Umbilical cord (tissue), 2 donors: ENCODE data around the gene GLRX2. TPM values are rescaled to one million over a fixed set of nuclear protein-coding genes. Genes with fewer than 3 reads are reported as not detected.

Source experiments
- DNase-seq: peaks from one replicate; pipeline ENCODE4 v3.0.0-alpha.2; 2015; ENCODE audit warnings: low spot score
- total RNA-seq: library from RNA; depleted of rRNA; stranded (reverse); fragments of >200 nt; gene quantifications from one replicate; pipeline ENCODE4 v1.2.3, GENCODE V29; 2014; ENCODE audit warnings: low replicate concordance; ENCODE audit not compliant: insufficient read depth

Gene GLRX2
- total RNA-seq, 1 donor from 2014 or later, result 27.7 TPM

DNA sequence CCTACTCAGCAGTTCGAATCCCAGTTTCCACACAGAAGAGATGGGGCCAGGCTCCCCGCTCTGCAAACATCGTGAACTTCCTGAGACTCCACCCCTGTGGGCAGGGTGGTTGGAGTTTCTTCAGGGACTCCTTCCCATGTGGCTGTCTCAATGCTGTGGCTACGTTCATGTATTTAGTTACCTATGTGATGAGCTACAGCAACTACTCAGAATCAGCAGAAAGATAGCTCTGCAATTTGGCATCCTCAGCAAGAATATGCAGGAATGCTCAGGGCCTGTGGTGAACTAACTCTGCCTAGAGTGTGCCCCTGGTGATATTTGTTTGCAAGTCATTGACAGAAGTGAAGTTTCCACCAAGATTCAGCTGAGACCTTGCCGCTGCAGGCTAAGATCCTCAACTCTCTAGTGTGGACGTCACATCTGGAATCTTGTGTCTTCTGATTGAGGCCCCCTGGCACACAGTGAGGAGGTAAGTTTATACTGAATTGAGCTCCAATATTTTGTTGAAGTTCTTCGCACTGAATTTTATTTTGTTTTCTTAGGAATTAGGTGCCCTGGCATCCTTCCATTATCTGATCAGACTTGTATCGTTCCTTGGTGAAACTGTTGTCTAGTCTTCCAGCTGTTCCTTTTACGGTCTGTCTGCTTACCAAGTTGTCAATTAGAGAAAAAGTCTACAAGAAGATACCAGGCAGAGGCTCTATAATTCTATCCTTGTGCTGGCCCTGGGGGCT, 8.2 kb upstream of the GLRX2 start:
- DNase-seq, result no peak

DNA sequence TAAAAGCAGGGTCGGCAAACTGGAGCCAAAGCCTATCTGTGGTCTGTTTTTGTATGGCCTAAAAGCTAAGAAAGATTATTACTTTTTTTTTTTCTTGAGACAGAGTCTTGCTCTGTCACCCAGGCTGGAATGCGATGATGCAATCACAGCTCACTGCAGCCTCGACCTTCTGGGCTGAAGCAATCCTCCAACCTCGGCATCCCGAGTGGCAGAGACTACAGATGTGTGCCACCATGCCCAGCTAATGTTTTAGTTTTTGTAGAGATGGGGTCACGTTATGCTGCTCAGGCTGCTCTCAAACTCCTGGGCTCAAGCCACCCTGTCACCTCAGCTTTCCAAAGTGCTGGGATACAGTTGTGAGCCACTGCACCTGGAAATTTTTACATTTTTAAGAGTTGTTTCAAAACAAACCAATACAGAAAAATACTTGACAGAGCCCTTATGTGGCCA, 6.5 kb upstream of the GLRX2 start:
- DNase-seq, result peak; percentile 75

DNA sequence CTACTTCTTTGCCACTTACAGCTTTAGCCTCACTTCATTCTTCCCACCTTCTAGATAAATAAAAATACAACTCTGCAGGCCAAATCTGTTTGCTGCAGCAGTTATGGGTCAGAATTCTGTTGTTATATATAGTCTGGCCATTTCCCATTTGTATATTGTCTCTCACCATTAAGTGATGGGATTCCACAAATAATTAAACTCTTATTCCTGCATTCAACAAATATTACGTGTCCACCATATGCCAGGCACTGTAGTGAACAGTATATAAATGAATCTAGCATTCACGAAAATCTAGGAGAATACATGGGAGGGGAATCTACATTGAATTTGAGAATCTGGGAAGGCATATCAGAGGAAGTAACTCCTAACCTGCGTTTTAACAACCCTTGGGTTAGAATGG, 5.7 kb upstream of the GLRX2 start:
- DNase-seq, result no peak

DNA sequence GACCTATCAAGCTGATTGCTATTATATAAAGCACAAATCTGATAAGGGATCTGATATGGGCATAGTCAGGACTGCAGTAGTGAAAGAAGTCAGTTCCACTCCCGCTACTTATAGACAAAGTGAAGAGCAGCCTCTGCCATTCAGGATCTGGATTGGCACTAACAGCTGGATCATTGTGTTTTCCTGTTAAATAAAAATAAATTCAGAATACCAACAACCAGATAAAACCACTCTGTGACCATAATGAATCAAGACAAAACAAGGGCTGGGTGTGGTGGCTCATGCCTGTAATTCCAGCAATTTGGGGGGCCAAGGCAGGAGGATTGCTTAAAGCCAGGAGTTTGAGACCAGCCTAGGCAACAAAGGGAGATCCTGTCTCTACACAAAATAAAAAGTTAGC, 5.0 kb upstream of the GLRX2 start:
- no peak for DNase-seq

DNA sequence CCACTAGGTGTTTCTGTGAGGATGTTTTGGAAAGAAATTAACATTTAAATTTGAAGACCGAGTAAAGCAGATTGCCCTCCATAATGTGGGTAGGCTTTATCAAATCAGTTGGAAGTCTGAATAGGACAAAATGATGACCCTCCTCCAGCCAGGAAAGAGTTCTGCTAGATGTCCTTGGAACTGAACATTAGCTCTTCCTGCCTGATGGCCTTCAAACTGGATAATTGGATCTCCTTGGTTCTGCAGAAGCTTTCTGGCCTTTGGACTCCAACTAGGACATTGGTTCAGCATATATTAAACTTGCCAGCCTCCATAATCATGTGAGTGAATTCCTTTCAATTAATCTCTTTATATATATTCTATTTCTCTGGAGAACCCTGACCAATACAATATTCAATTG, 4.4 kb upstream of the GLRX2 start:
- no peak for DNase-seq

DNA sequence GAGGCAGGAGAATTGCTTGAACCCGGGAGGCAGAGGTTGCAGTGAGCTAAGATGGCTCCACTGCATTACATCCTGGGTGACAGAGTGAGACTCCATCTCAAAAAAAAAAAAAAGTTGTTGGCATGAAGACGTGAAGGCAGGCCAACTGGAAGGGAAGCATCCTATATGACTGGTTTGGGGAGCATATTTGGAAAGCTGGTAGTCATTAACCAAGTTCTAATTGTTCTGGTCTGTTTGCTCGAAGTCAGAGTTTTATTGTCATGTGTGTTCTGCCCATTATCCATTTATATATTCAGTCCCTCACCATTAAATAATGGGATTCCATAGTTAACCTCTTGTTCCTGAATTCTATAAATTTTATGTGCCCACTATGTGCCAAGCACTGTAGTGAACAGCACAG, 3.3 kb upstream of the GLRX2 start:
- DNase-seq, result no peak

DNA sequence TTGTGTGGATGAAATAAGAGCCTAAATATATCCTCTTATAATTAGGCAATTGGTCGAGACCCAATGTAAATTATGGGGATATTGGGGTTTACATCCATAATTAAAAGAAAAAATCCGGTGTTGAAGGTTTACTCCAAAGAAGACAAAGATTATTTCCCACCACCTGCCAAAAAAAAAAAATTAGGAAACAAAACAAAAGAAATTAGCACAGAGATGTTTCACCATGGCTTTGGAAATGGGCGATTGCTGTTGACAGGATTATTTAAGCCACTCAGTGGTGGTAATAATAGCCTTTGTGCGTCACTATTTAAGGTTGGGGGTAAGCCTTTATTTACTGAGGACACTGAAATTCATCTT, 585 bp upstream of the GLRX2 start:
- DNase-seq, result no peak

DNA sequence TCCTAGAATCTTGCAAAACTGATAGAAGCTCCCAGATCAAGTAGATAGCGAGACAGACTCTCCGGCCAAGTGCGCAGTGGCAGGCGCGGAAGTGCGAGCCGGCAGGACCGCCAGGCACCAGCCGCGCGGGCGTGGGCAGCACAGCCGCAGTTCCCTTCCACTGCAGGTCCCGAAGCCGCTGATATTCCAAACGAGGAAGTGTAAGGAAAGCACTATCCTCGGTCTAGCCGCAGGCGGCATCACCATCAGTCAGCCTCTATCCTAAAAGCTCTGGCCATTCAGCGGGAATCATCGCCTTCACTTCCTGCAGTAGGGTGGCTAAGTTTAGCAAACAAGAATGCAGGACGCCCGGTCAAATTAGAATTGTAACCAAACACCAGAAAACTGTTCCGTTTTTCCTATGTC, 710 bp downstream of the GLRX2 start:
- peak; percentile 63 for DNase-seq

DNA sequence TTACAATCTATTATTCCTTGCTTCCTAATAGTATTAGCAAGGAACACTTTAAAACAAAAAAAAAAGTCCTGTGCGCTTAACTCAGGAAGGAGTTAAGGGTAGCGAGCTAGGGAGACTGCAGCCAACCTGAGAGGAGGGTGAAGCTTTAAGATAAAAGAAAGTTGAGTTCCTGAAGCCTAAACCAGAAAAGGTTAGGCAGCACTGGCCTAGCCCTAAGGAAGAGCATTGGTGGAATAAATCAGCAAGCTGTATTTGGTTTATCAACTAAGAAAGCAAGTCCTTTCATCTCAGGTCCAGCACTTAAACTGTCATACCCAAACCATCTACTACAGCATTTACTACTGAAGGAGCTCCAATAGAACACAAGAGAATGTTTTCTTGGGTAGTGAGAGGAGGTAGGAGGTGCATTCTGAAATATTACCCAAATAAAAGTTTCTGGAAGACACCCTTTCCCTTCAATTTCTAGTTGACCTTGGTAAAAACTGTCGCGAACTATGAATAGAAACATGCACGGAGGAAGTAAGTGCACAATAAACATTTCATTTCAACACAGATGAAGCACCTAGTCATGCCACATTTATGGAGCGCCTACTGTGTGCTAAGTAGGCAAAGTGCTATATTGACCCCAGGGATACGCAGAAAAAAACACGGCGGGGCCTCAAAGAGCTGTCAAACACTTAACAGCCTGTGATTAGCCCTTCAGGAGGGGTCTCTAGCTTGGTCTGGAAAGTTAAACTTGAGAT, 1.3 kb downstream of the GLRX2 start:
- no peak for DNase-seq

DNA sequence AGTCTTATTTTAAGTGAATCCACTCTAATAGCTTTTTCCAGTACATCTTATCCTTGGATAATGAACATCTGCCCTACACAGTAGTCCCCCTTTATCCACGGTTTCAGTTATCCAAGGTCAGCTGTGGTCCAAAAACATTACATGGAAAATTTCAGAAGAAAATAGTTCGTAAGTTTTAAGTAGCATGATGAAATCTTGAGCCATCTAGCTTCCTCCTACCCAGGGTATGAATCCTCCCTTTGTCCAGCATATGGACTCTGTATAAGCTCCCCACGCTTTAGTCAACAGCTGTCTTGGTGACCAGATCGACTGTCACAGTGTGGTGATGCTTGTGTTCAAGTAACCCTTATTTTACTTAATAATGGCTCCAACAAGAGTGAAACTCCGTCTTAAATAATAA, 2.6 kb downstream of the GLRX2 start:
- no peak for DNase-seq

DNA sequence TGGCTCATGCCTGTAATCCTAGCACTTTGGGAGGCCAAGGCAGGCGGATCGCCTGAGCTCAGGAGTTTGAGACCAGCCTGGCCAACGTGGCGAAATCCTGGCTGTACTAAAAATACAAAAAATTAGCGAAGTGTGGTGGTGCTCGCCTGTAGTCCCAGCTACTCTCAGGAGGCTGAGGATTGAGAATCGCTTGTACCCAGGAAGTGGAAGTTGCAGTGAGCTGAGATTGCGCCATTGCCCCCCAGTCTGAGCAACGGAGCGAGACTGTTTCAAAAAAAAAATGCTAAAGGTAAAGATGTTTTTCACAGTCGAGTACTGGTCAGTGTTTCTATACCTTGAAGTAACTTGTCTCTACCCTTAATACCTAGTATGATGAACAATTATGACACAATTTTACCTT, 11.1 kb downstream of the GLRX2 start:
- no peak for DNase-seq

DNA sequence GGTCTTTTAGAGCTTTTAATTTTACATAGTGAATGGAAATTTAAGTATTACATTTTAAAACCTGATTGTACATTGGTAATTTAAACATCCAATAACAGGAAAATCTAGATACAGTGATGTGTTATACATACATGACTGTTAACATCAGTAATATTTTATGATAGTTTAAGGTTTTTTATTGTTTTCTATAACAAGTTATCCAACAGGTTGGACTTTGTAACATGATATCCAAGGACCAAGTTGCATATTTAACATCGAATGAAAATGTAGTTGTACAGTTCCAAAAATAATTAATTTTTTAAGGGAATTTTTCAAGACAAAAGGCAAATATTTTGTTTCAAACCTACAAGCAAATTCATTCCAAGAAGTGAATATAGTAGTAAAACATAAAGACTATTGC, 14.3 kb downstream of the GLRX2 start:
- no peak for DNase-seq

DNA sequence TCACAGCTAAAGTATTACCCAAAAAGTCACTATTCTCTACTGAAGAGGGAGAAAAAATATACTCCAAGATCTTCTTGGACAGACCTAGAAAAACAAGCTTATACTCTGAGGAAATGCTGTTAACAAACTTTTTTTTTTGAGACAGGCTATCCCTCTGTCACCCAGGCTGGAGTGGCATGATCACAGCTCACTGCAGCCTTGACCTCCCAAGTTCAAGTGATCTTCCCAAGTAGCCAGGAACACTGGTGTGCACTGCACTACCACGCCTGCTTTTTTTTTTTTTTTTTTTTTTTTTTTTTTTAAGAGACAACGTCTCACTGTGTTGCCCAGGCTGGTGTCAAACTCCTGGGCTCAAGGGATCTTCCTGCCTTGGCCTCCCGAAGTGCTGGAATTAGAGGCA, 17.3 kb downstream of the GLRX2 start:
- DNase-seq, result no peak

DNA sequence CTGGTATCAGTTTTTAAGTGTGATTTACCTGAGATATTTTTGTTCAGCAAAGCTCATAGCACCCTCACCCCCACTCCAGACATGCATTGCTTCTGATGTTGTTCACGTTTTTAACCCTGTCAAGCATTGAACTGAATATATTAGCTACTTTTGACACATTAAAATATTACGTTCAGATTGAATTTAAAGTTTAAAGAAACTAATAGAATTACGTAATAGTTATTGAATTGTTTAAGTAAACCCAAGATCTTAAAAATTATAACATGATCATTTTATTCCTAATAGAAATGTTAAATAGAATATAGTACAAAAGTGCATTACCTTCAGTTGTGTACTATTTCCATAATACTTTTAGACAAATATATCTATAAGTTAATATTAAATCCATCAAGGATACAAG, 18.9 kb downstream of the GLRX2 start:
- no peak for DNase-seq

DNA sequence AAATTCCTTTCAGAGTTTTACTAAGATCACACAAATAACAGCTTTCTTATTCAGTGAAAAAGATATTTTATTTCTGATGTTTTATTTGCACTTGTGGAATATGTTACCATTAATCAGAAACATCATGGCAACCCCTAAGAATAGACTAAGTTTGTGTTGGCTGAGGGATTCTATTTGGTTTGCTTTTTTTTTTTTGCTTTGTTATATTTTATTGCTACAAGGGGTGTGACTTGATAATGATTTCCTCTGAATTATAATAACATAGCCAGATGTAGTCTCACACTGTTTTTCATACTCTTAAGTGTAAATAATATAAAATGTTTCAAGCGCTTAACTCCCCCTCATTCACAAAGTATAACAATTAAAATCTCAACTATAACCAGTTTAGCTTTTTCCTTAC, 20.0 kb downstream of the GLRX2 start:
- no peak for DNase-seq

DNA sequence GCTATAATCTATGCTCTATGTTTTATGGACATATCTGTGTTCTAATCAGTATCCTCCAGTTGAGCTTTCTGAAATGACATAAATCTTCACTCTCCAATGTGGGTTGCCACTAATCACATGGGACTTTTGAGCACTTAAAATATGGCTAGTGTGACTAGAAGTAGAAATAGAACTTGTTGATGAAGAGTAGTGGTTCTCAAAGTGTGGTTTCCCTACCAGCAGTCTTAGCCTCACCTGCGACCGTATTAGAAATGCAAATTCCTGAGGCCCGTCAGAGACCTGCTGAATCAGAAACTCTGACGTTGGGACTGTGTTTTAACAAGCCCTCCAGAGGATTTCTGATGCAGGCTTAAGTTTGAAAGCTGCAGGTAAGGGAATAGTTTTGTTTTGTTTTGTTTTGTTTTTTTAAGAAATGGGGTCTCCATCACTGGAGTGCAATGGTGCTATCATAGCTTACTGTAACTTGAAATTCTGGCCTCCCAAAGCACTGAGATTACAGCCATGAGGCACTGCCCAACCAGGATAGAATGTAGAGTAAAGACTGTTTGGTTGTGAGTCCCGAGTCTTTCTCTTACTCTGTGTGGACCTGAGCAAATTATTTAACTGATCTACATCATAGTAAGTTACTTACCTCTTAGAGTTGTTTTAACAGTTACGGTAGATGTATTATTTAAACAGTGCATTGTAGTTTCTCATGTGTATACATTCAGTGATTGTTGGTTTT, 21.7 kb downstream of the GLRX2 start:
- DNase-seq, result no peak

DNA sequence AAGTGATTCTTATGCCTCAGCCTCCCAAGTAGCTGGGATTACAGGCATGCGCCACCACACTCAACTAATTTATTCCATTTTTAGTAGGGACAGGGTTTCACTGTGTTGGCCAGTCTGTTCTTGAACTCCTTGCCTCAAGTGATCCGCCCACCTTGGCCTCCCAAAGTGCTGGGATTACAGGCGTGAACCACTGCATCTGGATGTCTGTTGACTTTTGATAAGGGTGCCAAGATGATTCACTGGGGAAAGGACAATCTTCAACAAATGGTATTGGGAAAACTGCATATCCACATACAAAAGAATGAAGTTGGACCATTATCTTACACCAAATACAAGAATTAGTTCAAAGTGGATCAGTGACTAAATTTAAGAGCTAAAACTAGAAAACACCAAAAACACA, 26.0 kb downstream of the GLRX2 start:
- no peak for DNase-seq

DNA sequence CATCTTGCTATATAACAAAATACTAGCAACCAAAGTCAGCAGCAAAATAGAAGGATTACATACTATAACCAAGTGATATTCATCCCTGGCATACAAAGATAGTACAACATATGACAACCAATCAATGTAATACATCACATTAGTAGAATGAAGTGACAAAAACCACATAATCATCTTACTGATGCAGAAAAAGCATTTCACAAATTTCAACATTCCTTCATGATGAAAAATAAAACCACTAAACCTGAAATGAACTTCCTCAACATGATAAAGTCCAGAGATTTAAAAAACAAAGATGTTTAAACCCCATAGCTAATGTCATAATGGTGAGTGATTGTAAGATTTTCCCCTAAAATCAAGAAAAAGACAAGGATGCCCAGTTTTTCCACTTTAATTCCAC, 27.2 kb downstream of the GLRX2 start:
- DNase-seq, result no peak

DNA sequence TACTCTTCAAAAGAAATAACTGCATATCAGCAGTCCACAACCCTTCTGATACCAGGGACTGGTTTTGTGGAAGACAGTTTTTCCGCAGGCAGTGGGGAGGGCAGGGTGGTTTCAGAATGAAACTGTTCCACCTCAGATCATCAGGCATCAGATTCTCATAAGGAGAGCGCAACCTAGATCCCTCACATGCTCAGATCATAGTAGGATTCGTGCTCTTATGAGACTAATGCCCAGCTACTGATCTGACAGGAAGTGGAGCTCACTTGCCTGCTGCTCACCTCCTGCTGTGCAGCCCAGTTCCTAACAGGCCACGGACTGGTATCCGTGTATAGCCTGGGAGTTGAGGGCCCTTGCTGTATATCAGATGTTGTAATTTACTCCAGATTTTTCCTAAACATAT, 34.3 kb downstream of the GLRX2 start:
- no peak for DNase-seq

DNA sequence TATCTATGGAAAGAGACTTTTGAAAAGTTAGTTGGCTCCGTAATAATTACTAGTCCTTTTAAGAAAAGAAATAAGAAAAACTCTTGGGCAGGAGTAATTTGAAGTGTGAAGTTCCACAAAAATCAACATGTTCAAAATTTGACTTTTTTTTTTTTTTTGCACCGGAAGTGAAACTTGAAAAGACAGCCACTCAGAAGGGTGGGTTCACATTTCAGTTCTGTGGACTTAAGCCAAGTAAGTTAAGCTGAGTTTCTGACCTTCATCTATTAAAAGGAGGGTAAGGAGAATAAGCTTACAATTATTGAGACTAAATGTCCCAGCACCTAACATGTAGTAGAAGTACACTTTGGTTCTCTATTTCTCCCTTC, 34.8 kb downstream of the GLRX2 start:
- DNase-seq, result no peak

DNA sequence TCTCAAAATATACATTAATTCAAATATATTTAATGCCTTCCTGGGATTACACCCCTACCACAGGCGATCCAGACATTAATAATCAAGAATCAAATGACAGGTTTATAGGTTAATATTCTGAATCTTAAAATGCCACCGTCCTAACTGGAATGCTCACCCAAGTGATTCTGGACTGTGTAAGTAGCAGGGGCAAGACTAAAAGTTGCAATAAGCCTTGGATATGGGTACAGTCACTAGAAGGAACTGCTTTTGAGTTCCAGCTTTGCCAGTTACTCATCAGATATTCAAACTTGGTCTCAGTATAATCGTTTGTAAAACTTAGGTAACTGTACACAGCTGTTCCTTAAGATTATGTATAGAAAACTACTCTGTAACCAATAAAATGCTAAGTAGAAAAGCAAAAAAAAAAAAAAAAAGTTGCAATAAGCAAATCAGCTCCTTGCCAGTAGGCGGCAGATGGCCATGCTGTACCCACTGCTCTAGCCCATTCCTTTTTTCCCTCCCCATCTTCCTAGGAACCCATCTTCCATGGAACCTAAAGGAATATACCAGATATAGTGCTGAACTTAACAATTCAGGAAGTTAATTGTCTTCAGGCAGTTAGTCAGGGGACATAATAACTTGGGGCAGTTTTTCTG, 35.3 kb downstream of the GLRX2 start:
- DNase-seq, result no peak

DNA sequence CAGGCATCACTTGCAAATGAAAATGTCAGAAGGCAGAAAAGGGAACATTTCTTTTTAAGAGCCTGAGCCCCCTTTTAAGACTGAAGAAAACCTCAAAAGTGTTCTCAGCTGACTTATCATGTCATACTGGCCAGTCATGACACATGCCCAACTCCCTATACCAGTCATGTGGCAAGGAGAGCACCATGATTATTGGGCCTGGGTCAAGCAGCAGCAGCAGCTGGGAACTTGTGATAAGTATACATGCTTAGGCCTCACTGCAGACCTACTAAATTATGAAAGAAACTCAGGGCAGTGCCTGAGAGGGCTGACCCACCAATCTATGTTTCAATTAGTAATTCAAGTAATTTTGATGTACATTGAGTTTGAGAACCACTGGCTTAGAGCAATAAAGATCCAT, 37.2 kb downstream of the GLRX2 start:
- DNase-seq, result no peak
